Uterus (tissue), 2 donors: Measurements from ENCODE around the gene ESYT1.

Experiments
- POLR2A ChIP-seq, 2 donors: fragments of 450-650 bp; IDR thresholded peaks; one replicate each; pipeline ENCODE4 v1.6.1; 2016; ENCODE audit warnings: antibody characterized with exemption in 2 of 2, mild to moderate bottlenecking in 1 of 2, moderate library complexity in 1 of 2
- TF ChIP-seq, protein P1 (sequence below), 4 experiments: fragments of 200-600 bp in 2 of 4; fragments of 450-650 bp in 2 of 4; sonication (generic) in 2 of 4; IDR thresholded peaks; one replicate each; pipeline ENCODE4 v1.5.1; 2016 to 2019; ENCODE audit warnings: antibody characterized with exemption in 4 of 4, mild to moderate bottlenecking in 2 of 4, moderate library complexity in 1 of 4

DNA sequence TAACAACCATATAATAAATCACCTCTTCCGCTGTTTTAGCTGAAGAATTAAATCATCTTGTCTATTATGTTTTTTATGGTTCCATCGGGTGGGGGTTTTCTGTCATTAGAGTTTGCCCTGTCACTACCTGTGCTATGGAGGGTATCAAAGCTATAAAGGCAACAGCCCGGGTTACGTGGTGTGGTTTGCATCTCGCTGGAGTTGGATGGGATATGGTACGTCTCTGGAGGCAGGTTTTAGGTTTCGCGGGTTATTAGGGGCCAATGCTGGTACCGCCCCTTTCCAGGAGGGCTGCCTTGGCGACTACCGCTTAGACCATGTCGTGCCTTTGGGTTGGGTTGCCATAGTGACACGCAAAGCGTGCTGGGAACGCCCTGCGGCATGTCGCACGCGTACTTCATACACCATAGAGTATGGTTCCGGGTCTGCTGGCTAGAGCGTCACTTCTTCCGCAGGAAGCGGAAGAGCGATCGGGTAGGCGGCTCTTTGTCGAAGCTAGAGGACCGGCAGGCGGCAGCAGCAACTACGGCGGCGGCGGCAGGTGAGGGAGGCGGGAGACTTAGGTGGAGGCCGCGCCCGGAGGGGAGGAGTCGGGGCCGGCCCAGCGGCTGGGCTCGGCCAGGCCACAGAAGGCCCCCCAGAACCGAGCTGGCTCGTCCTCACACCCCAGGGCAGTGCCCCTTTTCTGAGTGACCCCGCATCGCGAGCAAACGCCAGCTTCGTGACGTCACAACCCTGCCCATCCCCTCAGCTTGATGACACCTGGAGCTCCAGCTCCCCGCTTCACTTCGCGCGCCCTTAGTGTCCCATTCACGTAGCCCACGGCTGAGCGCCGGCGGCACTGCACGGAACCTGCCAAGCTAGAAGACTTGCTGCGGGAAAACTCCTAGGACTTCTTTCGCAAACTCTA lies 10.0 kb upstream of the ESYT1 start, which contains the start of gene ZC3H10:
- TF ChIP-seq, protein P1, sequence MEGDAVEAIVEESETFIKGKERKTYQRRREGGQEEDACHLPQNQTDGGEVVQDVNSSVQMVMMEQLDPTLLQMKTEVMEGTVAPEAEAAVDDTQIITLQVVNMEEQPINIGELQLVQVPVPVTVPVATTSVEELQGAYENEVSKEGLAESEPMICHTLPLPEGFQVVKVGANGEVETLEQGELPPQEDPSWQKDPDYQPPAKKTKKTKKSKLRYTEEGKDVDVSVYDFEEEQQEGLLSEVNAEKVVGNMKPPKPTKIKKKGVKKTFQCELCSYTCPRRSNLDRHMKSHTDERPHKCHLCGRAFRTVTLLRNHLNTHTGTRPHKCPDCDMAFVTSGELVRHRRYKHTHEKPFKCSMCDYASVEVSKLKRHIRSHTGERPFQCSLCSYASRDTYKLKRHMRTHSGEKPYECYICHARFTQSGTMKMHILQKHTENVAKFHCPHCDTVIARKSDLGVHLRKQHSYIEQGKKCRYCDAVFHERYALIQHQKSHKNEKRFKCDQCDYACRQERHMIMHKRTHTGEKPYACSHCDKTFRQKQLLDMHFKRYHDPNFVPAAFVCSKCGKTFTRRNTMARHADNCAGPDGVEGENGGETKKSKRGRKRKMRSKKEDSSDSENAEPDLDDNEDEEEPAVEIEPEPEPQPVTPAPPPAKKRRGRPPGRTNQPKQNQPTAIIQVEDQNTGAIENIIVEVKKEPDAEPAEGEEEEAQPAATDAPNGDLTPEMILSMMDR (IDR thresholded peaks at IDR 0.05): peak; percentile 48 to 77 (median 64)
- TF ChIP-seq POLR2A (IDR thresholded peaks at IDR 0.05): peak; percentile 95
